Keratinocyte (primary cell): ENCODE data around the gene GMCL1. TPM values are rescaled to one million over a fixed set of nuclear protein-coding genes. Genes with fewer than 3 reads are reported as not detected.

Source experiments
- DNase-seq: peaks from one replicate; pipeline ENCODE4 v3.0.0-alpha.2; 2011; ENCODE audit warnings: low read depth, missing footprints, low spot score
- FAIRE-seq: peaks from 2 replicates; lab custom pipeline; 2011; peaks lifted over from hg19 to GRCh38; lab: Jason Lieb, UNC
- H2AFZ ChIP-seq: 2 replicates; pipeline ENCODE4 v1.6.0; 2012; ENCODE audit warnings: low read length, control low read depth, inconsistent platforms; ENCODE audit not compliant: control insufficient read depth
- H3K27ac ChIP-seq: 2 replicates; pipeline ENCODE4 v1.5.1; 2011; ENCODE audit warnings: low read length; ENCODE audit not compliant: control insufficient read depth, insufficient read depth
- H3K27me3 ChIP-seq: 3 replicates; pipeline ENCODE4 v1.6.0; 2011; ENCODE audit warnings: low read length; ENCODE audit not compliant: control insufficient read depth, insufficient read depth; ENCODE audit errors: extremely low read depth
- H3K36me3 ChIP-seq, 2 experiments: 2 replicates in 1 of 2; 3 replicates in 1 of 2; pipeline ENCODE4 v1.5.1; 2011; ENCODE audit warnings: low read length in 2 of 2, mild to moderate bottlenecking in 1 of 2; ENCODE audit not compliant: control insufficient read depth in 2 of 2, insufficient read depth in 2 of 2; ENCODE audit errors: extremely low read depth in 1 of 2
- H3K4me1 ChIP-seq: 3 replicates; pipeline ENCODE4 v1.5.1; 2011; ENCODE audit warnings: low read length; ENCODE audit not compliant: control insufficient read depth, insufficient read depth; ENCODE audit errors: extremely low read depth
- H3K4me2 ChIP-seq: 3 replicates; pipeline ENCODE4 v1.6.0; 2011; ENCODE audit warnings: low read depth, low read length; ENCODE audit not compliant: control insufficient read depth, insufficient read depth; ENCODE audit errors: extremely low read depth
- H3K4me3 ChIP-seq, 3 experiments: fragments of 200-600 bp in 1 of 3; sonication (generic) in 1 of 3; 2 replicates in 2 of 3; 3 replicates in 1 of 3; pipeline ENCODE4 v1.5.1; 2011 to 2016; ENCODE audit warnings: low read length in 3 of 3, mild to moderate bottlenecking in 3 of 3, control low read depth in 2 of 3, inconsistent platforms in 1 of 3, low read depth in 1 of 3, mixed read lengths in 1 of 3, mixed run types in 1 of 3, moderate library complexity in 1 of 3; ENCODE audit not compliant: control insufficient read depth in 2 of 3, insufficient read depth in 2 of 3; ENCODE audit errors: extremely low read depth in 1 of 3
- H3K79me2 ChIP-seq: 2 replicates; pipeline ENCODE4 v1.6.0; 2012; ENCODE audit warnings: low read length; ENCODE audit not compliant: control insufficient read depth, insufficient read depth
- H3K9ac ChIP-seq: 3 replicates; pipeline ENCODE4 v1.6.0; 2011; ENCODE audit warnings: low read length; ENCODE audit not compliant: control insufficient read depth, insufficient read depth; ENCODE audit errors: extremely low read depth
- H3K9me1 ChIP-seq: 3 replicates; pipeline ENCODE4 v1.6.0; 2011; ENCODE audit warnings: low read length; ENCODE audit not compliant: control insufficient read depth, insufficient read depth; ENCODE audit errors: extremely low read depth
- H3K9me3 ChIP-seq: 2 replicates; pipeline ENCODE4 v1.5.1; 2012; ENCODE audit warnings: low read depth, low read length; ENCODE audit not compliant: control insufficient read depth
- H4K20me1 ChIP-seq: 3 replicates; pipeline ENCODE4 v1.6.0; 2011; ENCODE audit warnings: low read length; ENCODE audit not compliant: control insufficient read depth, insufficient read depth; ENCODE audit errors: extremely low read depth
- CTCF ChIP-seq, 3 experiments: IDR thresholded peaks in 1 of 3; conservative IDR thresholded peaks in 1 of 3; optimal IDR thresholded peaks in 1 of 3; 2 replicates in 2 of 3; 3 replicates in 1 of 3; pipeline versions ENCODE3 to v1.5.1; 2011; ENCODE audit warnings: low read length in 3 of 3, mild to moderate bottlenecking in 3 of 3, moderate library complexity in 2 of 3, control low read depth in 1 of 3, inconsistent platforms in 1 of 3; ENCODE audit not compliant: insufficient read depth in 2 of 3; ENCODE audit errors: extremely low read depth in 1 of 3
- EZH2 ChIP-seq: IDR thresholded peaks from one replicate; pipeline ENCODE4 v1.6.1; 2012; ENCODE audit warnings: inconsistent platforms, mild to moderate bottlenecking, low read length, moderate library complexity
- dilution Hi-C: fragments of 300-500 bp; cut with MboI; formaldehyde crosslinking; loops from one replicate; pipeline ENCODE4 v1.7.0; 2020; ENCODE audit warnings: low sequenced_read_pairs; ENCODE audit not compliant: extremely low pct_ligation_motif_present
- polyA plus RNA-seq, 5 experiments: library from polyadenylated mRNA; depleted of rRNA in 3 of 5; stranded (reverse) in 3 of 5; stranded (forward) in 1 of 5; unstranded in 1 of 5; fragments of >200 nt; gene quantifications; 1 replicate in 1 of 5; 2 replicates in 3 of 5; 3 replicates in 1 of 5; pipeline versions ENCODE4 v1.2.1 to v1.2.3, GENCODE V29; 2011 to 2012; ENCODE audit warnings: missing spikeins in 2 of 5, low read depth in 1 of 5, low replicate concordance in 1 of 5

The GMCL1 gene
- polyA plus RNA-seq, 1 donor (not counting 4 experiments of a cell fraction or from before 2014, with no cell fraction given) = 7.5 TPM

- Histone ChIP-seq H3K4me2 (no peak overlapping the region), H3K9me1 (no peaks in the 10 kb centered on the region), H3K27ac (no peak overlapping the region), H3K4me3 (no peak overlapping the region), H3K9me3 (no peaks in the 10 kb centered on the region), H3K36me3 (peaks cover 17 to 25% of the 10 kb centered on the region in 2 experiments), H3K79me2 (no peaks in the 10 kb centered on the region), H3K27me3 (no peaks in the 10 kb centered on the region), H3K9ac (no peak overlapping the region), H4K20me1 (no peaks in the 10 kb centered on the region), H3K4me1 (no peaks in the 10 kb centered on the region), H2AFZ (no peak overlapping the region)
- dilution Hi-C loops = no loop called here
- TF ChIP-seq EZH2 (no peak), CTCF (optimal IDR thresholded peaks at IDR 0.05 in 1 of 3, IDR thresholded peaks at IDR 0.05 in 1 of 3, conservative IDR thresholded peaks at IDR 0.05 in 1 of 3; ENCODE audit: extremely low read depth in 1 of 3, insufficient read depth in 2 of 3, low read length in 3 of 3) (no peak)
- FAIRE-seq (no peak), DNase-seq (no peak)
Observed at GRCh38 chr2:69790601-69790959, 38.9 kb upstream of the GMCL1 start.

- dilution Hi-C loops = no loop called here
- Histone ChIP-seq H3K4me3 (no peak overlapping the region), H3K9me3 (no peaks in the 10 kb centered on the region), H3K9me1 (no peaks in the 10 kb centered on the region), H4K20me1 (no peaks in the 10 kb centered on the region), H2AFZ (no peak overlapping the region), H3K79me2 (no peaks in the 10 kb centered on the region), H3K27me3 (no peaks in the 10 kb centered on the region), H3K4me2 (no peak overlapping the region), H3K9ac (no peak overlapping the region), H3K4me1 (no peaks in the 10 kb centered on the region), H3K36me3 (peaks cover 13 to 21% of the 10 kb centered on the region in 2 experiments), H3K27ac (no peak overlapping the region)
- no peak for TF ChIP-seq EZH2
- TF ChIP-seq CTCF (optimal IDR thresholded peaks at IDR 0.05 in 1 of 3, IDR thresholded peaks at IDR 0.05 in 1 of 3, conservative IDR thresholded peaks at IDR 0.05 in 1 of 3; ENCODE audit: extremely low read depth in 1 of 3, insufficient read depth in 2 of 3, low read length in 3 of 3) = no peak
- FAIRE-seq = no peak
- no peak for DNase-seq
Observed at GRCh38 chr2:69791045-69791444, 38.4 kb upstream of the GMCL1 start.
